Heart left ventricle (tissue), 16 donors: ENCODE measurements around the gene SLC19A1. TPM values are rescaled to one million over a fixed set of nuclear protein-coding genes. Genes with fewer than 3 reads are reported as not detected.

Source experiments
- ATAC-seq, 4 donors: fragments of 200-7000 bp; cut with Tn5 transposase; one replicate each; pipeline ENCODE4 v1.9.1; 2020 to 2022; ENCODE audit warnings: moderate library complexity in 4 of 4, mild to moderate bottlenecking in 3 of 4, moderate number of reproducible peaks in 1 of 4
- DNase-seq, 5 donors: peaks; one replicate each; pipeline ENCODE4 v3.0.0-alpha.2; 2020
- H3K27ac ChIP-seq, 12 donors: fragments of 200-600 bp; sonication (generic) in 4 of 12; one replicate each; pipeline versions ENCODE4 v1.5.0 to v1.8.0; 2016 to 2022; ENCODE audit warnings: mild to moderate bottlenecking in 2 of 12
- H3K27me3 ChIP-seq, 9 donors: fragments of 200-600 bp; sonication (generic) in 2 of 9; one replicate each; pipeline versions ENCODE4 v1.5.1 to v1.8.0; 2016 to 2022; ENCODE audit warnings: mild to moderate bottlenecking in 3 of 9
- H3K36me3 ChIP-seq, 9 donors: fragments of 200-600 bp; sonication (generic) in 2 of 9; one replicate each; pipeline versions ENCODE4 v1.5.0 to v1.8.0; 2018 to 2022; ENCODE audit warnings: mild to moderate bottlenecking in 2 of 9
- H3K4me1 ChIP-seq, 12 donors: fragments of 200-600 bp; sonication (generic) in 4 of 12; one replicate each; pipeline versions ENCODE4 v1.5.0 to v1.8.0; 2016 to 2022; ENCODE audit warnings: mild to moderate bottlenecking in 3 of 12
- H3K4me3 ChIP-seq, 12 donors: fragments of 200-600 bp; sonication (generic) in 4 of 12; one replicate each; pipeline versions ENCODE4 v1.5.0 to v1.8.0; 2017 to 2022; ENCODE audit warnings: mild to moderate bottlenecking in 9 of 12, moderate library complexity in 4 of 12
- H3K9me3 ChIP-seq, 12 donors: fragments of 200-600 bp; sonication (generic) in 4 of 12; one replicate each; pipeline versions ENCODE4 v1.5.0 to v1.8.0; 2016 to 2022; ENCODE audit warnings: mild to moderate bottlenecking in 1 of 12
- POLR2A ChIP-seq, 2 donors: fragments of 450-650 bp; IDR thresholded peaks; one replicate each; pipeline ENCODE4 v1.6.1; 2017; ENCODE audit warnings: antibody characterized with exemption in 2 of 2, mild to moderate bottlenecking in 2 of 2, moderate library complexity in 2 of 2
- WGBS, 4 donors: extraction: QIAGEN DNeasy Blood & Tissue Kit in 2 of 4; methylation state at CpG; one replicate each; pipeline versions ENCODE4 v1.1.5 to v1.1.7; 2013 to 2018; 5-methylcytosine and 5-hydroxymethylcytosine counted together
- intact Hi-C, 10 donors: fragments of 100-400 bp; cut with DNase I; formaldehyde crosslinking; loops; one replicate each; pipeline versions ENCODE4 v1.11.1 to v1.14.2; 2022
- polyA plus RNA-seq, 2 donors: library from polyadenylated mRNA; stranded (reverse); fragments of 200-250 nt; gene quantifications; one replicate each; pipeline ENCODE4 v1.2.3, GENCODE V29; 2013
- total RNA-seq, 9 donors: library from RNA; depleted of rRNA in 2 of 9; stranded (reverse); fragments of >200 nt in 2 of 9; fragmentation: NEBNext Ultra II Directional in 3 of 9; extraction: Animal tissue kit (Norgen Biotek cat#: 25700) in 3 of 9; gene quantifications; one replicate each; pipeline versions ENCODE4 v1.1.0 to v1.2.4, GENCODE V29; 2016 to 2023
- TF ChIP-seq, protein P1 (sequence below), 12 donors: fragments of 200-600 bp; sonication (generic) in 4 of 12; IDR thresholded peaks; one replicate each; pipeline versions ENCODE4 v1.5.0 to v1.8.0; 2018 to 2022; ENCODE audit warnings: antibody characterized with exemption in 12 of 12, mild to moderate bottlenecking in 5 of 12
- donor health status: ischemic (EF 13 %, LVEDD 7.1; RV severe dilation, severe dysfunction).
- donor health status: healthy with polysubstance abuse.
- donor health status: DM: no; HTN: yes; CAD: no.
- donor health status: DM: no; HTN: no; CAD: no.
- donor health status: ischemic (EF 25% LVEDD 6.9; RV normal size, moderate dysfunction).
- donor health status: ischemic (EF 25% LVEDD 5.7; RV mildly dilated, moderate dysfunction).
- donor health status: healthy.
- donor health status: DM: yes; HTN: yes; CAD: no.
- donor health status: ischemic (EF 35%, LVEDD 5.7; RV mildly dilated, moderate dysfunction).
- donor health status: nonischemic (EF 11% LVEDD 7.7; RV severe dilation, severe dysfunction).
- donor health status: DM: yes; HTN: yes; CAD: no.
- donor health status: PGD.
- donor health status: ischemic (EF 29% LVEDD 5.4; RV normal size, mild dysfunction).
- donor health status: nonischemic (EF 23%, LVEDD 6.1; RV moderate dilation, normal function).

The SLC19A1 gene
- total and polyA plus RNA-seq, 11 donors = 2.4 to 7.0 (median 3.5) TPM

GRCh38 chr21:45467221-45467779, 74.9 kb downstream of the SLC19A1 start:
- intact Hi-C loops = no loop called here
- Histone ChIP-seq H3K27ac (no peak overlapping the region), H3K9me3 (peaks cover 0 to 6% (median under 1%) of the 10 kb centered on the region in 12 donors), H3K4me3 (no peak overlapping the region), H3K27me3 (no peaks in the 10 kb centered on the region), H3K36me3 (peaks cover 0 to 17% (median 3%) of the 10 kb centered on the region in 9 donors), H3K4me1 (peaks cover 0 to 39% (median 24%) of the 10 kb centered on the region in 12 donors)
- 90 to 96% (median 94%) methylated on average over 11 to 25 of the region's 25 CpGs for WGBS, 4 donors
- peak in 3 of 5 donors; percentile 19 to 61 (median 27) for DNase-seq
- TF ChIP-seq, protein P1, sequence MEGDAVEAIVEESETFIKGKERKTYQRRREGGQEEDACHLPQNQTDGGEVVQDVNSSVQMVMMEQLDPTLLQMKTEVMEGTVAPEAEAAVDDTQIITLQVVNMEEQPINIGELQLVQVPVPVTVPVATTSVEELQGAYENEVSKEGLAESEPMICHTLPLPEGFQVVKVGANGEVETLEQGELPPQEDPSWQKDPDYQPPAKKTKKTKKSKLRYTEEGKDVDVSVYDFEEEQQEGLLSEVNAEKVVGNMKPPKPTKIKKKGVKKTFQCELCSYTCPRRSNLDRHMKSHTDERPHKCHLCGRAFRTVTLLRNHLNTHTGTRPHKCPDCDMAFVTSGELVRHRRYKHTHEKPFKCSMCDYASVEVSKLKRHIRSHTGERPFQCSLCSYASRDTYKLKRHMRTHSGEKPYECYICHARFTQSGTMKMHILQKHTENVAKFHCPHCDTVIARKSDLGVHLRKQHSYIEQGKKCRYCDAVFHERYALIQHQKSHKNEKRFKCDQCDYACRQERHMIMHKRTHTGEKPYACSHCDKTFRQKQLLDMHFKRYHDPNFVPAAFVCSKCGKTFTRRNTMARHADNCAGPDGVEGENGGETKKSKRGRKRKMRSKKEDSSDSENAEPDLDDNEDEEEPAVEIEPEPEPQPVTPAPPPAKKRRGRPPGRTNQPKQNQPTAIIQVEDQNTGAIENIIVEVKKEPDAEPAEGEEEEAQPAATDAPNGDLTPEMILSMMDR (IDR thresholded peaks at IDR 0.05) = no peak
- TF ChIP-seq POLR2A (IDR thresholded peaks at IDR 0.05) = no peak
- ATAC-seq = no peak

- peaks cover 0 to 32% (median 17%) of the 10 kb centered on the region in 12 donors for H3K4me1 ChIP-seq
- peaks cover 0 to 13% (median 8%) of the 10 kb centered on the region in 12 donors for H3K9me3 ChIP-seq
- peak in 3 of 5 donors; percentile 15 to 60 (median 22) for DNase-seq
- WGBS, 4 donors = 80 to 90% (median 86%) methylated on average over 10 to 30 of the region's 30 CpGs
- H3K36me3 ChIP-seq = peaks cover 0 to 17% (median 3%) of the 10 kb centered on the region in 9 donors
- no peak for ATAC-seq
- intact Hi-C loops = no loop called here
- no peak overlapping the region for H3K4me3 ChIP-seq
- no peaks in the 10 kb centered on the region for H3K27me3 ChIP-seq
- no peak overlapping the region for H3K27ac ChIP-seq
- TF ChIP-seq, protein P1 (IDR thresholded peaks at IDR 0.05) = no peak
- TF ChIP-seq POLR2A (IDR thresholded peaks at IDR 0.05) = no peak
Measured at GRCh38 chr21:45466330-45467220, 75.7 kb downstream of the SLC19A1 start.

GRCh38 chr21:45465611-45466329, 76.5 kb downstream of the SLC19A1 start:
- intact Hi-C loops = no loop called here
- WGBS, 4 donors = 75 to 81% (median 78%) methylated on average over 13 to 27 of the region's 27 CpGs
- ATAC-seq (peak in 1 of 4 donors; percentile 3), DNase-seq (peak in 3 of 5 donors; percentile 23 to 58 (median 24))
- H3K27me3 ChIP-seq = no peaks in the 10 kb centered on the region
- H3K36me3 ChIP-seq = peaks cover 0 to 17% (median 6%) of the 10 kb centered on the region in 9 donors
- no peak overlapping the region for H3K4me3 ChIP-seq
- peaks cover 0 to 24% (median 11%) of the 10 kb centered on the region in 12 donors for H3K4me1 ChIP-seq
- no peak overlapping the region for H3K27ac ChIP-seq
- TF ChIP-seq POLR2A (IDR thresholded peaks at IDR 0.05) = no peak
- TF ChIP-seq, protein P1 (IDR thresholded peaks at IDR 0.05) = no peak
- peaks cover 0 to 21% (median 13%) of the 10 kb centered on the region in 12 donors for H3K9me3 ChIP-seq
